GM23338 (cell line): Measurements from ENCODE around the gene PTPN9. TPM values are rescaled to one million over a fixed set of nuclear protein-coding genes. Genes with fewer than 3 reads are reported as not detected.

Experiments used
- ATAC-seq: fragments of 200-7000 bp; cut with Tn5 transposase; 3 replicates; pipeline ENCODE4 v1.9.1; 2020
- DNase-seq: peaks from one replicate; pipeline ENCODE4 v3.0.0-alpha.2; 2015; ENCODE audit warnings: low spot score
- H2AFZ ChIP-seq: fragments of 200-600 bp; sonication (generic); 2 replicates; pipeline ENCODE4 v1.8.0; 2016; ENCODE audit warnings: antibody characterized with exemption, mild to moderate bottlenecking, moderate library complexity
- H3F3A ChIP-seq: fragments of 200-600 bp; sonication (generic); replicated peaks from 2 replicates; pipeline ENCODE4 v1.8.0; 2017; ENCODE audit warnings: antibody characterized with exemption, mixed run types, low read depth
- H3K27ac ChIP-seq: fragments of 200-600 bp; sonication (generic); 2 replicates; pipeline ENCODE4 v1.6.1; 2016; ENCODE audit warnings: low read depth
- H3K27me3 ChIP-seq: fragments of 200-600 bp; sonication (generic); 2 replicates; pipeline ENCODE4 v1.8.0; 2016; ENCODE audit warnings: mild to moderate bottlenecking, mixed run types, moderate library complexity; ENCODE audit not compliant: insufficient read depth
- H3K36me3 ChIP-seq: fragments of 200-600 bp; sonication (generic); 2 replicates; pipeline ENCODE4 v1.8.0; 2016; ENCODE audit warnings: mild to moderate bottlenecking; ENCODE audit not compliant: insufficient read depth
- H3K4me1 ChIP-seq: fragments of 200-600 bp; sonication (generic); 2 replicates; pipeline ENCODE4 v1.8.0; 2016; ENCODE audit warnings: mild to moderate bottlenecking, moderate library complexity; ENCODE audit not compliant: insufficient read depth
- H3K4me2 ChIP-seq: fragments of 200-600 bp; sonication (generic); 2 replicates; pipeline ENCODE4 v1.7.1; 2017; ENCODE audit warnings: mixed run types
- H3K4me3 ChIP-seq: fragments of 200-600 bp; sonication (generic); 2 replicates; pipeline ENCODE4 v1.6.1; 2016; ENCODE audit warnings: mixed run types
- H3K79me2 ChIP-seq: fragments of 200-600 bp; sonication (generic); replicated peaks from 2 replicates; pipeline ENCODE4 v1.8.0; 2017; ENCODE audit warnings: mild to moderate bottlenecking; ENCODE audit not compliant: insufficient read depth
- H3K9me2 ChIP-seq: fragments of 200-600 bp; sonication (generic); 2 replicates; pipeline ENCODE4 v1.8.0; 2017; ENCODE audit not compliant: insufficient read depth
- H4K20me1 ChIP-seq: fragments of 200-600 bp; sonication (generic); replicated peaks from 2 replicates; pipeline ENCODE4 v1.8.0; 2017; ENCODE audit warnings: mild to moderate bottlenecking; ENCODE audit not compliant: insufficient read depth
- H3K27ac Mint-ChIP-seq: 2 replicates; pipeline ENCODE4 v1.8.0; 2020; ENCODE audit warnings: inconsistent platforms, mild to moderate bottlenecking, moderate library complexity, mixed read lengths
- H3K27me3 Mint-ChIP-seq: 3 replicates; pipeline ENCODE4 v1.8.0; 2022; ENCODE audit warnings: low read depth, mild to moderate bottlenecking, moderate library complexity, mixed read lengths, inconsistent platforms; ENCODE audit not compliant: insufficient read depth, poor library complexity
- H3K36me3 Mint-ChIP-seq: 3 replicates; pipeline ENCODE4 v1.8.0; 2021; ENCODE audit warnings: low read depth, mild to moderate bottlenecking, inconsistent platforms, moderate library complexity, mixed read lengths
- H3K4me1 Mint-ChIP-seq: 3 replicates; pipeline ENCODE4 v1.8.0; 2020; ENCODE audit warnings: mild to moderate bottlenecking, inconsistent platforms, mixed read lengths
- H3K4me3 Mint-ChIP-seq: 3 replicates; pipeline ENCODE4 v1.8.0; 2021; ENCODE audit warnings: moderate library complexity, mild to moderate bottlenecking, inconsistent platforms, mixed read lengths
- H3K9me3 Mint-ChIP-seq: 3 replicates; pipeline ENCODE4 v1.8.0; 2020; ENCODE audit warnings: moderate library complexity, mild to moderate bottlenecking, inconsistent platforms, mixed read lengths
- CTCF ChIP-seq, 2 experiments: fragments of 200-600 bp in 1 of 2; sonication (generic) in 1 of 2; conservative IDR thresholded peaks; 2 replicates each; pipeline versions ENCODE4 v1.5.1 to v1.6.1; 2016 to 2017; ENCODE audit warnings: antibody characterized with exemption in 2 of 2, low read depth in 2 of 2, mild to moderate bottlenecking in 2 of 2, moderate library complexity in 1 of 2
- EZH2phosphoT487 ChIP-seq: fragments of 200-600 bp; sonication (generic); IDR thresholded peaks from one replicate; pipeline ENCODE4 v1.8.1; 2018; ENCODE audit warnings: antibody characterized with exemption; ENCODE audit not compliant: unreplicated experiment
- NANOG ChIP-seq: IDR thresholded peaks from 2 replicates; pipeline ENCODE4 v1.6.1; 2016; ENCODE audit warnings: antibody characterized with exemption, borderline replicate concordance
- POLR2AphosphoS5 ChIP-seq: IDR thresholded peaks from 2 replicates; pipeline ENCODE4 v1.6.1; 2016; ENCODE audit warnings: antibody characterized with exemption, low read depth
- STAT1 ChIP-seq: IDR thresholded peaks from one replicate; pipeline ENCODE4 v1.6.1; 2016; ENCODE audit warnings: antibody characterized with exemption; ENCODE audit not compliant: unreplicated experiment
- ZNF114 ChIP-seq: fragments of 250-450 bp; sonication (Bioruptor Pico); IDR thresholded peaks from 2 replicates; pipeline ENCODE4 v1.5.0; 2020; ENCODE audit warnings: mild to moderate bottlenecking, moderate library complexity
- ZNF331 ChIP-seq: fragments of 250-450 bp; sonication (Bioruptor Pico); IDR thresholded peaks from 2 replicates; pipeline ENCODE4 v1.5.0; 2020; ENCODE audit warnings: low read depth, mild to moderate bottlenecking, moderate library complexity
- polyA plus RNA-seq: library from polyadenylated mRNA; unstranded; fragments of >200 nt; fragmentation: Nextera tagmentation; extraction: Ambion mirVana; gene quantifications from 2 replicates; pipeline ENCODE4 v1.2.1, GENCODE V29; 2016
- total RNA-seq: library from RNA; depleted of rRNA; stranded (reverse); fragments of >200 nt; shearing (Covaris generic); gene quantifications from 2 replicates; pipeline ENCODE4 v1.2.3, GENCODE V29; 2014

Gene PTPN9
- total and polyA plus RNA-seq, 2 experiments from 2014 or later: 12.1 to 32.7 TPM

- H3K79me2 ChIP-seq: peaks cover 11% of the 10 kb centered on the region; the same call in 1 of the 2 replicates
- no peaks in the 10 kb centered on the region for H3K27me3 ChIP-seq
- H3K4me2 ChIP-seq: peak overlapping the region; percentile 86
- Mint-ChIP-seq H3K27me3 (peaks cover 25% of the 10 kb centered on the region), H3K36me3 (no peaks in the 10 kb centered on the region; the same call in 2 of the 3 replicates), H3K4me3 (peak overlapping the region; percentile 96), H3K4me1 (peaks cover 21% of the 10 kb centered on the region), H3K27ac (no peak overlapping the region), H3K9me3 (no peaks in the 10 kb centered on the region; the same call in 2 of the 3 replicates)
- ATAC-seq (no peak), DNase-seq (peak; percentile 29)
- no peaks in the 10 kb centered on the region for H3K36me3 ChIP-seq
- H3K4me1 ChIP-seq: peaks cover 15% of the 10 kb centered on the region
- H3K4me3 ChIP-seq: peak overlapping the region; percentile 92
- peak overlapping the region; percentile 94 for H3K27ac ChIP-seq
- TF ChIP-seq CTCF (conservative IDR thresholded peaks at IDR 0.05; ENCODE audit: low read depth in 2 of 2) (no peak), EZH2phosphoT487 (no peak), ZNF331 (CRISPR knock-in tag) (no peak), STAT1 (no peak)
- no peaks in the 10 kb centered on the region for H3K9me2 ChIP-seq
- H3F3A ChIP-seq: peaks cover 20% of the 10 kb centered on the region
- H4K20me1 ChIP-seq: no peaks in the 10 kb centered on the region
- H2AFZ ChIP-seq: no peak overlapping the region
These were observed 122.4 kb downstream of the PTPN9 start for GRCh38 chr15:75456710-75457109.

GRCh38 chr15:75455982-75456531 lies 123.1 kb downstream of the PTPN9 start:
- peak overlapping the region; percentile 85 for H3K27ac Mint-ChIP-seq
- H3K27ac ChIP-seq: peak overlapping the region; percentile 94
- H3K27me3 Mint-ChIP-seq: peaks cover 25% of the 10 kb centered on the region

GRCh38 chr15:75455424-75455981 lies 123.6 kb downstream of the PTPN9 start:
- peaks cover 10% of the 10 kb centered on the region; the same call in 2 of the 3 replicates for H3K4me1 Mint-ChIP-seq
- H2AFZ ChIP-seq: peak overlapping the region; percentile 87; the same call in 1 of the 2 replicates
- no peaks in the 10 kb centered on the region for H4K20me1 ChIP-seq
- H3K9me2 ChIP-seq: no peaks in the 10 kb centered on the region
- H3F3A ChIP-seq: peaks cover 17% of the 10 kb centered on the region
- DNase-seq (peak; percentile 96), ATAC-seq (peak; percentile 5)
- H3K27me3 ChIP-seq: no peaks in the 10 kb centered on the region
- peak overlapping the region; percentile 86 for H3K4me2 ChIP-seq
- H3K4me3 Mint-ChIP-seq: peak overlapping the region; percentile 96
- H3K27me3 Mint-ChIP-seq: peaks cover 25% of the 10 kb centered on the region
- H3K27ac Mint-ChIP-seq: peak overlapping the region; percentile 94
- no peaks in the 10 kb centered on the region for H3K36me3 ChIP-seq
- peak overlapping the region; percentile 94 for H3K27ac ChIP-seq
- no peaks in the 10 kb centered on the region; the same call in 2 of the 3 replicates for H3K9me3 Mint-ChIP-seq
- H3K36me3 Mint-ChIP-seq: no peaks in the 10 kb centered on the region; the same call in 2 of the 3 replicates
- 0 out of 2 replicates have a peak, but pooled peaks cover 8% of the 10 kb centered on the region for H3K4me1 ChIP-seq
- TF ChIP-seq ZNF114 (CRISPR knock-in tag) (no peak), POLR2AphosphoS5 (peak; percentile 71)
- H3K4me3 ChIP-seq: peak overlapping the region; percentile 92
- peaks cover 12% of the 10 kb centered on the region for H3K79me2 ChIP-seq

More at GRCh38 chr15:75455982-75456531, 123.1 kb downstream of the PTPN9 start:
- no peaks in the 10 kb centered on the region for H3K36me3 ChIP-seq
- H3K4me3 Mint-ChIP-seq: peak overlapping the region; percentile 96
- H3K4me1 ChIP-seq: peaks cover 11% of the 10 kb centered on the region
- H3K9me2 ChIP-seq: no peaks in the 10 kb centered on the region
- ATAC-seq: no peak
- H3K9me3 Mint-ChIP-seq: no peaks in the 10 kb centered on the region; the same call in 2 of the 3 replicates
- no peak for TF ChIP-seq STAT1
- no peak for TF ChIP-seq ZNF331 (CRISPR knock-in tag)
- no peak for TF ChIP-seq NANOG
- TF ChIP-seq EZH2phosphoT487: no peak
- H3K27me3 ChIP-seq: no peaks in the 10 kb centered on the region
- no peaks in the 10 kb centered on the region for H4K20me1 ChIP-seq
- peak overlapping the region; percentile 87; the same call in 1 of the 2 replicates for H2AFZ ChIP-seq
- H3F3A ChIP-seq: peaks cover 20% of the 10 kb centered on the region
- peak overlapping the region; percentile 92 for H3K4me3 ChIP-seq
- peaks cover 15% of the 10 kb centered on the region for H3K4me1 Mint-ChIP-seq
- peak overlapping the region; percentile 86 for H3K4me2 ChIP-seq
- peak; percentile 71 for DNase-seq
- no peaks in the 10 kb centered on the region; the same call in 2 of the 3 replicates for H3K36me3 Mint-ChIP-seq
- peaks cover 11% of the 10 kb centered on the region; the same call in 1 of the 2 replicates for H3K79me2 ChIP-seq
